SK-N-SH treated with all-trans-retinoic acid at 6 μM for 48 hours (cell line): ENCODE data around the gene ARHGAP9.

Experiments
- ATAC-seq: fragments of 200-7000 bp; cut with Tn5 transposase; 3 replicates; pipeline ENCODE4 v1.9.1; 2020; ENCODE audit warnings: mild to moderate bottlenecking, moderate library complexity
- ARNTL ChIP-seq: fragments of 450-650 bp; formaldehyde crosslinking; IDR thresholded peaks from 2 replicates; pipeline ENCODE4 v1.5.0; 2020; ENCODE audit warnings: low read depth, mild to moderate bottlenecking, moderate library complexity, borderline replicate concordance
- BACH2 ChIP-seq: fragments of 250-450 bp; sonication (Bioruptor Pico); IDR thresholded peaks from 2 replicates; pipeline ENCODE4 v1.9.0; 2021; ENCODE audit warnings: mild to moderate bottlenecking, borderline replicate concordance
- CSRNP3 ChIP-seq: fragments of 250-450 bp; sonication (Bioruptor Pico); IDR thresholded peaks from 2 replicates; pipeline ENCODE4 v1.5.1; 2021; ENCODE audit warnings: mild to moderate bottlenecking, moderate library complexity
- ESRRG ChIP-seq: fragments of 250-450 bp; sonication (Bioruptor Pico); IDR thresholded peaks from 2 replicates; pipeline ENCODE4 v1.6.1; 2021; ENCODE audit warnings: mild to moderate bottlenecking
- GLIS3 ChIP-seq: fragments of 250-450 bp; sonication (Bioruptor Pico); IDR thresholded peaks from 2 replicates; pipeline ENCODE4 v1.5.0; 2020; ENCODE audit warnings: mild to moderate bottlenecking, moderate library complexity
- ISL1 ChIP-seq: fragments of 250-450 bp; sonication (Bioruptor Pico); IDR thresholded peaks from 2 replicates; pipeline ENCODE4 v2.1.2; 2022; ENCODE audit warnings: mild to moderate bottlenecking, moderate library complexity
- OSR1 ChIP-seq: fragments of 250-450 bp; sonication (Bioruptor Pico); IDR thresholded peaks from 2 replicates; pipeline ENCODE4 v1.8.0; 2022; ENCODE audit warnings: moderate library complexity, mild to moderate bottlenecking, inconsistent platforms
- PATZ1 ChIP-seq: fragments of 250-450 bp; sonication (Bioruptor Pico); IDR thresholded peaks from 2 replicates; pipeline ENCODE4 v1.8.0; 2020; ENCODE audit warnings: mild to moderate bottlenecking, moderate library complexity, borderline replicate concordance
- POU6F1 ChIP-seq: fragments of 250-450 bp; sonication (Bioruptor Pico); IDR thresholded peaks from 2 replicates; pipeline ENCODE4 v1.8.0; 2021; ENCODE audit warnings: low read depth, mild to moderate bottlenecking, moderate library complexity, borderline replicate concordance
- PPARA ChIP-seq: fragments of 250-450 bp; sonication (Bioruptor Pico); IDR thresholded peaks from 2 replicates; pipeline ENCODE4 v1.5.0; 2020; ENCODE audit warnings: mild to moderate bottlenecking, borderline replicate concordance
- RARB ChIP-seq: fragments of 250-450 bp; sonication (Bioruptor Pico); IDR thresholded peaks from 2 replicates; pipeline ENCODE4 v1.8.0; 2021; ENCODE audit warnings: mild to moderate bottlenecking, moderate library complexity
- TCF4 ChIP-seq: fragments of 250-450 bp; sonication (Bioruptor Pico); IDR thresholded peaks from 2 replicates; pipeline ENCODE4 v1.8.0; 2021; ENCODE audit warnings: mild to moderate bottlenecking, moderate library complexity, borderline replicate concordance
- TOX ChIP-seq: fragments of 250-450 bp; sonication (Bioruptor Pico); IDR thresholded peaks from 2 replicates; pipeline ENCODE4 v1.8.0; 2021; ENCODE audit warnings: mild to moderate bottlenecking, moderate library complexity, borderline replicate concordance
- TSHZ2 ChIP-seq: fragments of 250-450 bp; sonication (Bioruptor Pico); IDR thresholded peaks from 2 replicates; pipeline ENCODE4 v1.5.0; 2020; ENCODE audit warnings: mild to moderate bottlenecking, moderate library complexity
- ZC3H10 ChIP-seq: fragments of 250-450 bp; sonication (Bioruptor Pico); IDR thresholded peaks from 2 replicates; pipeline ENCODE4 v1.5.1; 2021; ENCODE audit warnings: mild to moderate bottlenecking, moderate library complexity
- ZFP30 ChIP-seq: fragments of 450-650 bp; formaldehyde crosslinking; IDR thresholded peaks from 2 replicates; pipeline ENCODE4 v1.5.0; 2022; ENCODE audit warnings: mild to moderate bottlenecking, moderate library complexity
- ZNF565 ChIP-seq: fragments of 450-650 bp; formaldehyde crosslinking; conservative IDR thresholded peaks from 2 replicates; pipeline ENCODE4 v1.5.0; 2020; ENCODE audit warnings: low read depth, mild to moderate bottlenecking, moderate library complexity
- ZNF70 ChIP-seq: fragments of 450-650 bp; formaldehyde crosslinking; IDR thresholded peaks from 2 replicates; pipeline ENCODE4 v1.5.0; 2020; ENCODE audit warnings: mild to moderate bottlenecking, moderate library complexity

ARHGAP9 gene

GRCh38 chr12:57479376-57480115 lies at the start of gene ARHGAP9:
Gene ARHGAP9 (minus strand): TSS chr12:57479866. CDS start chr12:57479406, 460 bp downstream.
- ATAC-seq = no peak
- TF ChIP-seq CSRNP3 (no peak), GLIS3 (CRISPR knock-in tag) (no peak), ESRRG (CRISPR knock-in tag) (no peak), TCF4 (CRISPR knock-in tag) (no peak), ISL1 (CRISPR knock-in tag) (no peak), TSHZ2 (CRISPR knock-in tag) (no peak), BACH2 (CRISPR knock-in tag) (no peak), ZFP30 (CRISPR knock-in tag) (no peak), POU6F1 (CRISPR knock-in tag) (no peak), ZC3H10 (CRISPR knock-in tag) (no peak), PATZ1 (CRISPR knock-in tag) (no peak), PPARA (CRISPR knock-in tag) (no peak), ARNTL (no peak)
- TF ChIP-seq, all 23 proteins: peak for 0

- ATAC-seq = no peak
- TF ChIP-seq TSHZ2 (CRISPR knock-in tag) (no peak), OSR1 (CRISPR knock-in tag) (no peak), TOX (no peak), RARB (CRISPR knock-in tag) (no peak), PPARA (CRISPR knock-in tag) (no peak), ZC3H10 (CRISPR knock-in tag) (no peak), ZNF565 (CRISPR knock-in tag) (no peak), ZFP30 (CRISPR knock-in tag) (no peak), ZNF70 (CRISPR knock-in tag) (no peak)
Observed at GRCh38 chr12:57528831-57529555, 49.3 kb upstream of the ARHGAP9 start.
